Measurements from ENCODE around the gene CNTNAP2.

DNA sequence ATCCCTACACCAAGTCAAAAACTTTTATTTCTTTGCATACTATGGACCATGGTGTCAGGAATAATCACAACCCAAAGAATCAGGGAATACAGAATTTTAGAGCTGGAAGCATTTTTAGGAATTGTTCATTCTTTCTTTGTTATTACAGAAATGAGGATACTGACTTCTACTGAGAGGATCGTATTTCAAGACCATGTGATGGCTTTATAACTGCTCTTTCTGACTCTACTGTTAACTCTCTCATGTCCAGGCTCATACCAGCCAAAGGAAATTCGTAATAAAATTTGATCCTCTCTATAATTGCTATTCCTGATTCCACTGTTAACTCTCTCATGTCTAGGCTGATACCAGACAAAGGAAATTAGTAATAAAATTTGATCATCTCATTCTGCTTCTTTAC, 1423.1 kb downstream of the CNTNAP2 start:
- TF ChIP-seq CTCF (IDR thresholded peaks at IDR 0.05) (no peak), POLR2A (IDR thresholded peaks at IDR 0.05) (no peak), POLR2AphosphoS5 (IDR thresholded peaks at IDR 0.05) (no peak), EP300 (IDR thresholded peaks at IDR 0.05) (no peak)

Measured in suprapubic skin (tissue), 4 donors.